Mesenchymal stem cell (in vitro differentiated cells and primary cell): ENCODE measurements around the gene NAP1L4.

Source experiments
- DNase-seq: peaks from one replicate; pipeline ENCODE4 v3.0.0-alpha.2; 2013
- H2AFZ ChIP-seq: one replicate; pipeline ENCODE4 v1.6.1; 2013; ENCODE audit warnings: low read depth, mild to moderate bottlenecking, control low read depth, inconsistent platforms, low read length, moderate library complexity
- H2AK5ac ChIP-seq: 2 replicates; pipeline ENCODE4 v1.6.1; 2013; ENCODE audit warnings: low read length, moderate library complexity, mild to moderate bottlenecking, inconsistent platforms; ENCODE audit not compliant: severe bottlenecking
- H2BK120ac ChIP-seq: one replicate; pipeline ENCODE4 v1.6.1; 2013; ENCODE audit warnings: low read depth, mild to moderate bottlenecking, inconsistent platforms, low read length, moderate library complexity
- H2BK12ac ChIP-seq, 2 experiments: one replicate each; pipeline ENCODE4 v1.6.1; 2013; ENCODE audit warnings: inconsistent platforms in 2 of 2, low read length in 2 of 2, mild to moderate bottlenecking in 2 of 2, moderate library complexity in 2 of 2, control low read depth in 1 of 2
- H2BK15ac ChIP-seq: one replicate; pipeline ENCODE4 v1.6.1; 2013; ENCODE audit warnings: mild to moderate bottlenecking, low read depth, inconsistent platforms; ENCODE audit not compliant: poor library complexity, severe bottlenecking
- H2BK5ac ChIP-seq: 2 replicates; pipeline ENCODE4 v1.6.1; 2013; ENCODE audit warnings: low read depth, mild to moderate bottlenecking, low read length, control low read depth, inconsistent platforms; ENCODE audit not compliant: poor library complexity, severe bottlenecking
- H3K14ac ChIP-seq, 2 experiments: one replicate each; pipeline ENCODE4 v1.6.1; 2013; ENCODE audit warnings: inconsistent platforms in 2 of 2, low read length in 2 of 2, control low read depth in 1 of 2, mild to moderate bottlenecking in 1 of 2, moderate library complexity in 1 of 2
- H3K18ac ChIP-seq, 2 experiments: one replicate each; pipeline ENCODE4 v1.6.1; 2013; ENCODE audit warnings: inconsistent platforms in 2 of 2, low read length in 2 of 2, control low read depth in 1 of 2, low read depth in 1 of 2, mild to moderate bottlenecking in 1 of 2
- H3K23ac ChIP-seq, 2 experiments: one replicate each; pipeline ENCODE4 v1.6.1; 2013; ENCODE audit warnings: inconsistent platforms in 2 of 2, low read length in 2 of 2, mild to moderate bottlenecking in 2 of 2, moderate library complexity in 2 of 2, control low read depth in 1 of 2
- H3K27ac ChIP-seq: 2 replicates; pipeline ENCODE4 v1.5.1; 2013; ENCODE audit warnings: mild to moderate bottlenecking, moderate library complexity, low read length, control low read depth, inconsistent platforms; ENCODE audit not compliant: poor library complexity, severe bottlenecking
- H3K27me3 ChIP-seq, 2 experiments: 2 replicates each; pipeline versions ENCODE4 v1.6.1 to v1.7.0; 2013; ENCODE audit warnings: low read length in 2 of 2, mild to moderate bottlenecking in 2 of 2, moderate library complexity in 2 of 2, control low read depth in 1 of 2, inconsistent platforms in 1 of 2; ENCODE audit not compliant: control insufficient read depth in 1 of 2, insufficient read depth in 1 of 2
- H3K36me3 ChIP-seq, 2 experiments: 2 replicates each; pipeline versions ENCODE4 v1.6.1 to v1.7.0; 2013; ENCODE audit warnings: low read length in 2 of 2, control low read depth in 1 of 2, inconsistent platforms in 1 of 2, low read depth in 1 of 2, mild to moderate bottlenecking in 1 of 2; ENCODE audit not compliant: insufficient read depth in 2 of 2, control insufficient read depth in 1 of 2
- H3K4ac ChIP-seq, 2 experiments: one replicate each; pipeline ENCODE4 v1.6.1; 2013; ENCODE audit warnings: inconsistent platforms in 2 of 2, low read length in 2 of 2, mild to moderate bottlenecking in 2 of 2, moderate library complexity in 2 of 2, control low read depth in 1 of 2, low read depth in 1 of 2
- H3K4me1 ChIP-seq: 2 replicates; pipeline ENCODE4 v1.6.1; 2013; ENCODE audit warnings: low read depth, low read length, control low read depth; ENCODE audit not compliant: control insufficient read depth, insufficient read depth
- H3K4me2 ChIP-seq: 2 replicates; pipeline ENCODE4 v1.6.1; 2013; ENCODE audit warnings: low read length, mild to moderate bottlenecking, inconsistent platforms; ENCODE audit not compliant: poor library complexity, severe bottlenecking
- H3K4me3 ChIP-seq, 2 experiments: 2 replicates each; pipeline versions ENCODE4 v1.5.1 to v1.7.0; 2013; ENCODE audit warnings: low read length in 2 of 2, mild to moderate bottlenecking in 2 of 2, control low read depth in 1 of 2, low read depth in 1 of 2; ENCODE audit not compliant: insufficient read depth in 1 of 2
- H3K79me1 ChIP-seq: replicated peaks from 2 replicates; pipeline ENCODE4 v1.6.1; 2013; ENCODE audit warnings: mild to moderate bottlenecking, control low read depth, low read length, inconsistent platforms; ENCODE audit not compliant: poor library complexity, severe bottlenecking
- H3K9ac ChIP-seq: 2 replicates; pipeline ENCODE4 v1.7.0; 2013; ENCODE audit warnings: mild to moderate bottlenecking, low read length, moderate library complexity
- H3K9me3 ChIP-seq: 2 replicates; pipeline ENCODE4 v1.7.0; 2013; ENCODE audit warnings: mild to moderate bottlenecking, low read length; ENCODE audit not compliant: control insufficient read depth
- H4K8ac ChIP-seq: one replicate; pipeline ENCODE4 v1.6.1; 2013; ENCODE audit warnings: inconsistent platforms, mild to moderate bottlenecking, low read length, moderate library complexity
- H4K91ac ChIP-seq: one replicate; pipeline ENCODE4 v1.6.1; 2013; ENCODE audit warnings: mild to moderate bottlenecking, low read length, inconsistent platforms
- WGBS: methylation state at CpG from one replicate; pipeline ENCODE4 v1.1.7; 2013; ENCODE audit warnings: mixed read lengths; 5-methylcytosine and 5-hydroxymethylcytosine counted together

The NAP1L4 gene

GRCh38 chr11:3028813-3029212 is 36.7 kb upstream of the NAP1L4 start:
- no peak overlapping the region for H3K4ac ChIP-seq
- H3K4me2 ChIP-seq, result no peak overlapping the region
- no peaks in the 10 kb centered on the region for H3K27me3 ChIP-seq
- H2AK5ac ChIP-seq, result no peak overlapping the region
- no peak overlapping the region for H4K8ac ChIP-seq
- H2BK120ac ChIP-seq, result no peak overlapping the region
- peaks cover 60 to 91% of the 10 kb centered on the region in 2 experiments for H3K36me3 ChIP-seq
- no peaks in the 10 kb centered on the region for H3K4me1 ChIP-seq
- no peak overlapping the region for H3K14ac ChIP-seq
- H3K27ac ChIP-seq, result no peak overlapping the region
- no peak for DNase-seq
- H2BK5ac ChIP-seq, result no peak overlapping the region
- no peak overlapping the region for H3K23ac ChIP-seq
- H3K79me1 ChIP-seq, result peaks cover 30% of the 10 kb centered on the region
- no peak overlapping the region for H2BK12ac ChIP-seq
- over 99% methylated on average over 9 of the region's 9 CpGs for WGBS
- H4K91ac ChIP-seq, result no peak overlapping the region
- H3K9ac ChIP-seq, result no peak overlapping the region
- no peaks in the 10 kb centered on the region for H3K9me3 ChIP-seq
- H3K4me3 ChIP-seq, result no peak overlapping the region
- H2AFZ ChIP-seq, result no peak overlapping the region
- H3K18ac ChIP-seq, result no peak overlapping the region
- H2BK15ac ChIP-seq, result no peak overlapping the region

DNA sequence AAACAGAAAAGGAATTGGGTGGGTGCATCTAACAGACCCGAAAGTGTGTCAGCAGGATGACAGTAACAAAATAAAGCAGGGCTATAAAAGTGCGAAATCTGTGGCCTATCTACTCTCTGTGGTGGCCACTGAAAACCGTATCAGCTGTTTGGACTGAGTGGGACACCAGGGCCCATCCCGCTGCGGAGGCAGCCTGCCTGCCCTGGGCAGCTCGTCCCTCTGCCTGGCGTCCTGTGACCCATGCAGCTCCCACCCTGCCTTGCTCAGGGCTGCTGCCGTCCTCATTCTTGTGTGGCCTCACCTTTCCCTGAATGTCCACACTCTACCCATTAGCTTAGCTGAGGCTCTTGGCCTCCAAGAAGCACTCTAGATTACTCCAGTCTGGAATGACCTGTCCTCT is 34.7 kb upstream of the NAP1L4 start:
- Histone ChIP-seq H3K27ac (no peak overlapping the region), H3K18ac (no peak overlapping the region), H2AFZ (no peak overlapping the region), H2BK120ac (no peak overlapping the region), H3K4me2 (no peak overlapping the region), H3K4me1 (peaks cover 13% of the 10 kb centered on the region), H3K23ac (no peak overlapping the region), H3K14ac (no peak overlapping the region), H3K27me3 (no peaks in the 10 kb centered on the region), H3K79me1 (peaks cover 31% of the 10 kb centered on the region), H3K9ac (no peak overlapping the region), H3K36me3 (peaks cover 53 to 85% of the 10 kb centered on the region in 2 experiments), H2BK15ac (no peak overlapping the region), H4K8ac (no peak overlapping the region), H2BK5ac (no peak overlapping the region), H4K91ac (no peak overlapping the region), H3K9me3 (no peaks in the 10 kb centered on the region), H2AK5ac (no peak overlapping the region), H3K4me3 (no peak overlapping the region), H3K4ac (no peak overlapping the region), H2BK12ac (no peak overlapping the region)
- DNase-seq, result no peak
- WGBS, result 97% methylated on average over 8 of the region's 8 CpGs

GRCh38 chr11:3022982-3023381 is 30.9 kb upstream of the NAP1L4 start:
- peak; percentile 58 for DNase-seq
- H3K18ac ChIP-seq, result peak overlapping the region; percentile 28 to 75
- no peak overlapping the region for H2AK5ac ChIP-seq
- H3K4me1 ChIP-seq, result peaks cover 13% of the 10 kb centered on the region
- H2AFZ ChIP-seq, result no peak overlapping the region
- H3K4me3 ChIP-seq, result peak overlapping the region in 1 of 2 experiments; percentile 3
- H3K9me3 ChIP-seq, result no peaks in the 10 kb centered on the region
- no peak overlapping the region for H2BK5ac ChIP-seq
- no peak overlapping the region for H2BK120ac ChIP-seq
- no peak overlapping the region for H4K91ac ChIP-seq
- H3K36me3 ChIP-seq, result peaks cover 57 to 80% of the 10 kb centered on the region in 2 experiments
- H3K23ac ChIP-seq, result no peak overlapping the region
- H3K14ac ChIP-seq, result no peak overlapping the region
- no peak overlapping the region for H3K4ac ChIP-seq
- H3K27ac ChIP-seq, result peak overlapping the region; percentile 27
- H3K79me1 ChIP-seq, result peaks cover 30% of the 10 kb centered on the region
- peak overlapping the region in 1 of 2 experiments; percentile 17 for H2BK12ac ChIP-seq
- H3K4me2 ChIP-seq, result no peak overlapping the region
- no peak overlapping the region for H4K8ac ChIP-seq
- H3K27me3 ChIP-seq, result no peaks in the 10 kb centered on the region
- WGBS, result 84% methylated on average over 4 of the region's 4 CpGs
- peak overlapping the region; percentile 25 for H3K9ac ChIP-seq
- H2BK15ac ChIP-seq, result no peak overlapping the region

GRCh38 chr11:3022300-3022967 is 30.3 kb upstream of the NAP1L4 start:
- Histone ChIP-seq H3K4ac (peak overlapping the region in 1 of 2 experiments; percentile 43), H3K79me1 (peaks cover 30% of the 10 kb centered on the region), H3K27ac (peak overlapping the region; percentile 27), H3K4me3 (peak overlapping the region in 1 of 2 experiments; percentile 3), H3K14ac (peak overlapping the region in 1 of 2 experiments; percentile 44), H2AFZ (no peak overlapping the region), H3K9ac (peak overlapping the region; percentile 25), H3K18ac (peak overlapping the region; percentile 28 to 75), H4K8ac (no peak overlapping the region), H3K36me3 (peaks cover 57 to 80% of the 10 kb centered on the region in 2 experiments), H4K91ac (peak overlapping the region; percentile 18), H3K27me3 (no peaks in the 10 kb centered on the region), H3K4me1 (peaks cover 13% of the 10 kb centered on the region), H2BK120ac (no peak overlapping the region), H2BK5ac (no peak overlapping the region), H3K23ac (no peak overlapping the region), H3K4me2 (no peak overlapping the region), H2BK15ac (no peak overlapping the region), H2AK5ac (peak overlapping the region; percentile 33), H3K9me3 (no peaks in the 10 kb centered on the region), H2BK12ac (peak overlapping the region in 1 of 2 experiments; percentile 17)
- 85% methylated on average over 14 of the region's 14 CpGs for WGBS
- DNase-seq, result peak; percentile 83
